HepG2 (cell line): Measurements from ENCODE around the gene HSDL2.

Source experiments
- CEBPB ChIP-seq: IDR thresholded peaks from 2 replicates; pipeline ENCODE4 v1.6.1; 2011; ENCODE audit warnings: low read depth, low read length, improper control_type of control experiment, borderline replicate concordance
- CEBPG ChIP-seq: IDR thresholded peaks from 2 replicates; pipeline ENCODE4 v1.6.1; 2016
- FOXK2 ChIP-seq: fragments of 450-650 bp; IDR thresholded peaks from 2 replicates; pipeline ENCODE4 v1.6.1; 2016
- MLLT10 ChIP-seq: sonication (generic); formaldehyde crosslinking; IDR thresholded peaks from 2 replicates; pipeline ENCODE4 v1.4.0; 2020; ENCODE audit warnings: missing genetic modification reagents
- NFE2 ChIP-seq: sonication (generic); formaldehyde crosslinking; IDR thresholded peaks from 2 replicates; pipeline ENCODE4 v1.4.0; 2020; ENCODE audit warnings: missing genetic modification reagents
- POLR2A ChIP-seq, 2 experiments: IDR thresholded peaks; 2 replicates each; pipeline ENCODE4 v1.6.1; 2011; ENCODE audit warnings: low read depth in 2 of 2, low read length in 2 of 2, mild to moderate bottlenecking in 1 of 2, moderate library complexity in 1 of 2; ENCODE audit not compliant: insufficient read depth in 1 of 2
- SIN3A ChIP-seq: IDR thresholded peaks from 2 replicates; pipeline ENCODE4 v1.6.1; 2011; ENCODE audit warnings: low read depth, mild to moderate bottlenecking, control low read depth, low read length, borderline replicate concordance
- SP1 ChIP-seq, 2 experiments: fragments of 450-650 bp in 1 of 2; sonication (generic) in 1 of 2; formaldehyde crosslinking in 1 of 2; IDR thresholded peaks; 2 replicates each; pipeline versions ENCODE4 v1.4.0 to v1.6.1; 2016 to 2020; ENCODE audit warnings: missing genetic modification reagents in 1 of 2
- SRF ChIP-seq: IDR thresholded peaks from 2 replicates; pipeline ENCODE4 v1.6.1; 2011; ENCODE audit warnings: mild to moderate bottlenecking, low read depth, low read length, moderate library complexity
- ZBTB1 ChIP-seq: sonication (generic); formaldehyde crosslinking; IDR thresholded peaks from 2 replicates; pipeline ENCODE4 v1.4.0; 2020; ENCODE audit warnings: missing genetic modification reagents, borderline replicate concordance
- ZNF121 ChIP-seq: sonication (generic); formaldehyde crosslinking; IDR thresholded peaks from 2 replicates; pipeline ENCODE4 v1.5.0; 2020; ENCODE audit warnings: mild to moderate bottlenecking, missing genetic modification reagents
- ZNF143 ChIP-seq: sonication (generic); formaldehyde crosslinking; IDR thresholded peaks from 2 replicates; pipeline ENCODE4 v1.4.0; 2020; ENCODE audit warnings: missing genetic modification reagents
- ZNF274 ChIP-seq: sonication (generic); formaldehyde crosslinking; IDR thresholded peaks from 2 replicates; pipeline ENCODE4 v1.5.1; 2020; ENCODE audit warnings: mild to moderate bottlenecking, missing genetic modification reagents
- TF ChIP-seq, protein P1 (sequence below): sonication (generic); formaldehyde crosslinking; IDR thresholded peaks from 2 replicates; pipeline ENCODE4 v1.5.0; 2020; ENCODE audit warnings: mild to moderate bottlenecking, missing genetic modification reagents, moderate library complexity

DNA sequence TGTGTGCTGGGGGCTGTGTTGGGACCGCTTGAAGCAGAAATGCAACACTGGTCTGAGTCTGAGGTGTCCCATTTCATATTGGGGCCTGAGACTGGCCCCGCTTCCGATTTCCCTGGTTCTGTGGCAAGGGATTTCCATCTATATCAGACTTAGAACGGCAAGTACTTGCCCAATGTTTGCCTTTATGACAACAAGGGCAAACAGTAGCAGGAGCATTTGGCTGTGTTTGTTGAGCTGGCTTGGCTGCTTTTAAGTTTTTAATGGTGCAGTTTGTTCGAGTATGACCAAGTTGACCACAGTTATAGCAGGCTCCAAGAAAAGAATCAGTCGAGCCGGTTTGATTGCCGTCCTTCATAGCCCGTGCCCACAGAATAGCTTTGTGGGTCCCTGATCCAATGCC is 17.0 kb downstream of the HSDL2 start:
- TF ChIP-seq POLR2A (IDR thresholded peaks at IDR 0.05; ENCODE audit: insufficient read depth in 1 of 2, low read depth in 2 of 2, low read length in 2 of 2) (no peak), SIN3A (no peak), ZNF274 (CRISPR knock-in tag) (no peak), SRF (no peak), CEBPG (peak; percentile 28; the same call in 1 of the 2 replicates), FOXK2 (no peak), ZBTB1 (CRISPR knock-in tag) (no peak), CEBPB (peak; percentile 69), ZNF143 (CRISPR knock-in tag) (no peak), MLLT10 (CRISPR knock-in tag) (no peak), NFE2 (CRISPR knock-in tag) (no peak), SP1 (IDR thresholded peaks at IDR 0.05) (no peak), SP1 (CRISPR knock-in tag; IDR thresholded peaks at IDR 0.05) (no peak), ZNF121 (CRISPR knock-in tag) (no peak)
- TF ChIP-seq, protein P1, sequence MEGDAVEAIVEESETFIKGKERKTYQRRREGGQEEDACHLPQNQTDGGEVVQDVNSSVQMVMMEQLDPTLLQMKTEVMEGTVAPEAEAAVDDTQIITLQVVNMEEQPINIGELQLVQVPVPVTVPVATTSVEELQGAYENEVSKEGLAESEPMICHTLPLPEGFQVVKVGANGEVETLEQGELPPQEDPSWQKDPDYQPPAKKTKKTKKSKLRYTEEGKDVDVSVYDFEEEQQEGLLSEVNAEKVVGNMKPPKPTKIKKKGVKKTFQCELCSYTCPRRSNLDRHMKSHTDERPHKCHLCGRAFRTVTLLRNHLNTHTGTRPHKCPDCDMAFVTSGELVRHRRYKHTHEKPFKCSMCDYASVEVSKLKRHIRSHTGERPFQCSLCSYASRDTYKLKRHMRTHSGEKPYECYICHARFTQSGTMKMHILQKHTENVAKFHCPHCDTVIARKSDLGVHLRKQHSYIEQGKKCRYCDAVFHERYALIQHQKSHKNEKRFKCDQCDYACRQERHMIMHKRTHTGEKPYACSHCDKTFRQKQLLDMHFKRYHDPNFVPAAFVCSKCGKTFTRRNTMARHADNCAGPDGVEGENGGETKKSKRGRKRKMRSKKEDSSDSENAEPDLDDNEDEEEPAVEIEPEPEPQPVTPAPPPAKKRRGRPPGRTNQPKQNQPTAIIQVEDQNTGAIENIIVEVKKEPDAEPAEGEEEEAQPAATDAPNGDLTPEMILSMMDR (CRISPR knock-in tag), result no peak
